ENCODE measurements around the gene PTPRN2.

Gene PTPRN2

GRCh38 chr7:158098125-158099030 is 489.2 kb downstream of the PTPRN2 start:
- no peak for DNase-seq

- no peak for DNase-seq
Observed at GRCh38 chr7:158097453-158098124, 490.0 kb downstream of the PTPRN2 start.

- no peak for DNase-seq
Observed at GRCh38 chr7:158097106-158097452, 490.5 kb downstream of the PTPRN2 start.

- no peak for DNase-seq
Observed at GRCh38 chr7:158096582-158096981, 491.0 kb downstream of the PTPRN2 start.

GRCh38 chr7:158094671-158095226 is 492.9 kb downstream of the PTPRN2 start:
- no peak for DNase-seq

- no peak for DNase-seq
Observed at GRCh38 chr7:158094046-158094445, 493.6 kb downstream of the PTPRN2 start.

- DNase-seq = no peak
Observed at GRCh38 chr7:158093156-158093796, 494.3 kb downstream of the PTPRN2 start.

GRCh38 chr7:158087196-158087595 is 500.4 kb downstream of the PTPRN2 start:
- no peak for DNase-seq

- DNase-seq = no peak
Observed at GRCh38 chr7:158085741-158086695, 501.6 kb downstream of the PTPRN2 start.

GRCh38 chr7:158084555-158084954 is 503.1 kb downstream of the PTPRN2 start:
- DNase-seq = no peak

- DNase-seq = no peak
Observed at GRCh38 chr7:158083526-158084310, 503.9 kb downstream of the PTPRN2 start.

GRCh38 chr7:158082761-158083160 is 504.9 kb downstream of the PTPRN2 start:
- no peak for DNase-seq

- no peak for DNase-seq
Observed at GRCh38 chr7:158080899-158081445, 506.7 kb downstream of the PTPRN2 start.

- DNase-seq = no peak
Observed at GRCh38 chr7:158077934-158078910, 509.4 kb downstream of the PTPRN2 start.

GRCh38 chr7:158077151-158077840 is 510.3 kb downstream of the PTPRN2 start:
- DNase-seq = no peak

GRCh38 chr7:158076656-158077055 is 511.0 kb downstream of the PTPRN2 start:
- no peak for DNase-seq

- DNase-seq = no peak
Observed at GRCh38 chr7:158076215-158076614, 511.4 kb downstream of the PTPRN2 start.

- no peak for DNase-seq
Observed at GRCh38 chr7:158075633-158076001, 512.0 kb downstream of the PTPRN2 start.
